ENCODE results near the gene PTPN21. TPM values are rescaled to one million over a fixed set of nuclear protein-coding genes. Genes with fewer than 3 reads are reported as not detected.

PTPN21 gene
- total and polyA plus RNA-seq, 4 donors: 2.1 to 7.2 (median 3.1) TPM

- H3K4me3 ChIP-seq (ENCODE audit: low read depth in 1 of 3, low read length in 3 of 3): no peak overlapping the region
- WGBS: 96% methylated on average over 4 of the region's 4 CpGs
- no peak for DNase-seq (ENCODE audit: low spot score)
- no peaks in the 10 kb centered on the region for H3K9me3 ChIP-seq (ENCODE audit: control insufficient read depth in 4 of 4, low read length in 3 of 4)
- TF ChIP-seq MAX (IDR thresholded peaks at IDR 0.05) (no peak), CTCF (IDR thresholded peaks at IDR 0.05; ENCODE audit: low read depth, low read length, missing input control) (no peak), YY1 (IDR thresholded peaks at IDR 0.05) (no peak), FOXA1 (IDR thresholded peaks at IDR 0.05) (no peak), ATF3 (IDR thresholded peaks at IDR 0.05) (no peak), HNF4G (IDR thresholded peaks at IDR 0.05) (no peak), HNF4A (conservative IDR thresholded peaks at IDR 0.05) (no peak), SP1 (IDR thresholded peaks at IDR 0.05) (no peak), NR2F2 (IDR thresholded peaks at IDR 0.05) (no peak), ZBTB33 (IDR thresholded peaks at IDR 0.05) (no peak), GABPA (IDR thresholded peaks at IDR 0.05 in 1 of 2, conservative IDR thresholded peaks at IDR 0.05 in 1 of 2) (no peak), JUND (IDR thresholded peaks at IDR 0.05) (no peak), RXRA (IDR thresholded peaks at IDR 0.05) (no peak), REST (IDR thresholded peaks at IDR 0.05) (no peak), FOXA2 (IDR thresholded peaks at IDR 0.05) (no peak), TAF1 (conservative IDR thresholded peaks at IDR 0.05) (no peak)
- H3K27ac ChIP-seq (ENCODE audit: low read depth in 1 of 2, low read length in 2 of 2): no peak overlapping the region
- peaks cover 28 to 77% (median 72%) of the 10 kb centered on the region in 4 donors for H3K36me3 ChIP-seq (ENCODE audit: control insufficient read depth in 4 of 4, insufficient read depth in 3 of 4, low read depth in 1 of 4, low read length in 3 of 4)
- no peak overlapping the region for H3K9ac ChIP-seq (ENCODE audit: low read depth in 1 of 2, low read length in 2 of 2)
- H3K4me1 ChIP-seq (ENCODE audit: control insufficient read depth in 4 of 4, insufficient read depth in 4 of 4, low read length in 3 of 4): no peaks in the 10 kb centered on the region
- H3K27me3 ChIP-seq (ENCODE audit: control insufficient read depth in 4 of 4, insufficient read depth in 4 of 4, low read length in 3 of 4): no peaks in the 10 kb centered on the region
Observed at GRCh38 chr14:88572117-88572516, 17.3 kb upstream of the PTPN21 start.

GRCh38 chr14:88568196-88568595 lies 13.4 kb upstream of the PTPN21 start:
- 75% methylated on average over 3 of the region's 3 CpGs for WGBS
- no peak overlapping the region for H3K4me3 ChIP-seq (ENCODE audit: low read depth in 1 of 3, low read length in 3 of 3)
- TF ChIP-seq ZBTB33 (IDR thresholded peaks at IDR 0.05): no peak
- TF ChIP-seq HNF4A (conservative IDR thresholded peaks at IDR 0.05): no peak
- no peak for TF ChIP-seq GABPA (IDR thresholded peaks at IDR 0.05 in 1 of 2, conservative IDR thresholded peaks at IDR 0.05 in 1 of 2)
- no peak for TF ChIP-seq RAD21 (IDR thresholded peaks at IDR 0.05)
- TF ChIP-seq CTCF (IDR thresholded peaks at IDR 0.05; ENCODE audit: low read depth, low read length, missing input control): no peak
- no peak for TF ChIP-seq RXRA (IDR thresholded peaks at IDR 0.05)
- no peak for TF ChIP-seq JUND (IDR thresholded peaks at IDR 0.05)
- no peak for TF ChIP-seq HNF4G (IDR thresholded peaks at IDR 0.05)
- H3K9ac ChIP-seq (ENCODE audit: low read depth in 1 of 2, low read length in 2 of 2): no peak overlapping the region
- H3K27me3 ChIP-seq (ENCODE audit: control insufficient read depth in 4 of 4, insufficient read depth in 4 of 4, low read length in 3 of 4): no peaks in the 10 kb centered on the region
- no peak overlapping the region for H3K27ac ChIP-seq (ENCODE audit: low read depth in 1 of 2, low read length in 2 of 2)
- no peaks in the 10 kb centered on the region for H3K9me3 ChIP-seq (ENCODE audit: control insufficient read depth in 4 of 4, low read length in 3 of 4)
- peaks cover 18 to 42% (median 38%) of the 10 kb centered on the region in 4 donors for H3K36me3 ChIP-seq (ENCODE audit: control insufficient read depth in 4 of 4, insufficient read depth in 3 of 4, low read depth in 1 of 4, low read length in 3 of 4)
- H3K4me1 ChIP-seq (ENCODE audit: control insufficient read depth in 4 of 4, insufficient read depth in 4 of 4, low read length in 3 of 4): peaks cover 1 to 19% (median 8%) of the 10 kb centered on the region in 4 donors
- DNase-seq (ENCODE audit: low spot score): no peak
